Subcutaneous abdominal adipose tissue (tissue), 5 donors: ENCODE measurements around the gene RIMBP2.

ENCODE experiments used
- H3K27ac ChIP-seq: one replicate; pipeline ENCODE4 v1.7.0; 2013; ENCODE audit warnings: low read depth, mild to moderate bottlenecking, inconsistent platforms, low read length, moderate library complexity
- H3K27me3 ChIP-seq, 5 donors: one replicate each; pipeline ENCODE4 v1.7.0; 2013; ENCODE audit warnings: low read length in 5 of 5, inconsistent platforms in 1 of 5; ENCODE audit not compliant: control insufficient read depth in 5 of 5, insufficient read depth in 4 of 5
- H3K36me3 ChIP-seq, 5 donors: one replicate each; pipeline ENCODE4 v1.7.0; 2013; ENCODE audit warnings: low read length in 5 of 5; ENCODE audit not compliant: control insufficient read depth in 5 of 5, insufficient read depth in 5 of 5
- H3K4me1 ChIP-seq, 5 donors: one replicate each; pipeline ENCODE4 v1.7.0; 2013; ENCODE audit warnings: low read length in 5 of 5, mild to moderate bottlenecking in 3 of 5, moderate library complexity in 1 of 5; ENCODE audit not compliant: control insufficient read depth in 5 of 5, insufficient read depth in 5 of 5
- H3K4me3 ChIP-seq, 5 donors: one replicate each; pipeline ENCODE4 v1.7.0; 2013; ENCODE audit warnings: low read length in 5 of 5, low read depth in 1 of 5
- H3K9ac ChIP-seq, 5 donors: one replicate each; pipeline ENCODE4 v1.7.0; 2013; ENCODE audit warnings: low read length in 5 of 5, mild to moderate bottlenecking in 4 of 5, moderate library complexity in 3 of 5
- H3K9me3 ChIP-seq, 5 donors: one replicate each; pipeline ENCODE4 v1.7.0; 2013; ENCODE audit warnings: low read length in 5 of 5; ENCODE audit not compliant: control insufficient read depth in 5 of 5
- donor health status: healthy.
- donor health status: healthy.
- donor health status: healthy.
- donor health status: healthy.
- donor health status: healthy.

RIMBP2 gene

GRCh38 chr12:130491421-130492357 lies 224.4 kb downstream of the RIMBP2 start:
- H3K36me3 ChIP-seq, result no peaks in the 10 kb centered on the region
- H3K4me3 ChIP-seq, result no peak overlapping the region
- H3K27ac ChIP-seq, result no peak overlapping the region
- no peak overlapping the region for H3K9ac ChIP-seq
- H3K9me3 ChIP-seq, result peaks cover 0 to 4% (median 0%) of the 10 kb centered on the region in 5 donors
- peaks cover 0 to 7% (median 0%) of the 10 kb centered on the region in 5 donors for H3K4me1 ChIP-seq
- H3K27me3 ChIP-seq, result peaks cover 0 to 10% (median 0%) of the 10 kb centered on the region in 5 donors

- Histone ChIP-seq H3K4me3 (no peak overlapping the region), H3K27ac (no peak overlapping the region), H3K36me3 (no peaks in the 10 kb centered on the region), H3K9ac (no peak overlapping the region), H3K9me3 (peaks cover 0 to 4% (median 0%) of the 10 kb centered on the region in 5 donors), H3K27me3 (peaks cover 0 to 12% (median 0%) of the 10 kb centered on the region in 5 donors), H3K4me1 (peaks cover 0 to 7% (median 0%) of the 10 kb centered on the region in 5 donors)
These were observed 225.4 kb downstream of the RIMBP2 start for GRCh38 chr12:130490674-130491073.

- Histone ChIP-seq H3K4me3 (no peak overlapping the region), H3K27ac (no peak overlapping the region), H3K36me3 (no peaks in the 10 kb centered on the region), H3K4me1 (peaks cover 0 to 7% (median 0%) of the 10 kb centered on the region in 5 donors), H3K9me3 (peaks cover 0 to 4% (median 0%) of the 10 kb centered on the region in 5 donors), H3K27me3 (peaks cover 0 to 13% (median 7%) of the 10 kb centered on the region in 5 donors), H3K9ac (no peak overlapping the region)
These were observed 226.8 kb downstream of the RIMBP2 start for GRCh38 chr12:130489293-130489692.

- Histone ChIP-seq H3K4me1 (peaks cover 0 to 7% (median 0%) of the 10 kb centered on the region in 5 donors), H3K9me3 (peaks cover 0 to 4% (median 0%) of the 10 kb centered on the region in 5 donors), H3K27ac (no peak overlapping the region), H3K27me3 (peaks cover 0 to 18% (median 11%) of the 10 kb centered on the region in 5 donors), H3K36me3 (no peaks in the 10 kb centered on the region), H3K9ac (no peak overlapping the region), H3K4me3 (no peak overlapping the region)
These were observed 227.8 kb downstream of the RIMBP2 start for GRCh38 chr12:130488358-130488710.

- no peak overlapping the region for H3K4me3 ChIP-seq
- H3K27ac ChIP-seq, result no peak overlapping the region
- no peaks in the 10 kb centered on the region for H3K36me3 ChIP-seq
- peaks cover 0 to 4% (median 0%) of the 10 kb centered on the region in 5 donors for H3K9me3 ChIP-seq
- H3K27me3 ChIP-seq, result peaks cover 0 to 18% (median 11%) of the 10 kb centered on the region in 5 donors
- H3K4me1 ChIP-seq, result peaks cover 0 to 7% (median 0%) of the 10 kb centered on the region in 5 donors
- H3K9ac ChIP-seq, result no peak overlapping the region
These were observed 228.3 kb downstream of the RIMBP2 start for GRCh38 chr12:130487636-130488357.

- no peaks in the 10 kb centered on the region for H3K36me3 ChIP-seq
- H3K27ac ChIP-seq, result no peak overlapping the region
- no peak overlapping the region for H3K9ac ChIP-seq
- peaks cover 0 to 4% (median 0%) of the 10 kb centered on the region in 5 donors for H3K9me3 ChIP-seq
- H3K4me1 ChIP-seq, result peaks cover 0 to 6% (median 0%) of the 10 kb centered on the region in 5 donors
- H3K27me3 ChIP-seq, result peaks cover 4 to 24% (median 13%) of the 10 kb centered on the region in 5 donors
- no peak overlapping the region for H3K4me3 ChIP-seq
These were observed 229.1 kb downstream of the RIMBP2 start for GRCh38 chr12:130486891-130487416.

GRCh38 chr12:130486146-130486435 lies 230.0 kb downstream of the RIMBP2 start:
- Histone ChIP-seq H3K36me3 (no peaks in the 10 kb centered on the region), H3K27me3 (peaks cover 4 to 29% (median 17%) of the 10 kb centered on the region in 5 donors), H3K9ac (no peak overlapping the region), H3K27ac (no peak overlapping the region), H3K9me3 (peaks cover 0 to 4% (median 0%) of the 10 kb centered on the region in 5 donors), H3K4me1 (peaks cover 0 to 2% (median 0%) of the 10 kb centered on the region in 5 donors), H3K4me3 (no peak overlapping the region)

GRCh38 chr12:130485291-130486145 lies 230.6 kb downstream of the RIMBP2 start:
- Histone ChIP-seq H3K27ac (no peak overlapping the region), H3K9ac (no peak overlapping the region), H3K4me1 (no peaks in the 10 kb centered on the region), H3K27me3 (peaks cover 4 to 30% (median 17%) of the 10 kb centered on the region in 5 donors), H3K9me3 (peaks cover 0 to 4% (median 0%) of the 10 kb centered on the region in 5 donors), H3K36me3 (no peaks in the 10 kb centered on the region), H3K4me3 (no peak overlapping the region)

GRCh38 chr12:130484221-130484620 lies 231.9 kb downstream of the RIMBP2 start:
- H3K4me1 ChIP-seq, result no peaks in the 10 kb centered on the region

More at GRCh38 chr12:130484221-130484620, 231.9 kb downstream of the RIMBP2 start:
- Histone ChIP-seq H3K4me3 (no peak overlapping the region), H3K9me3 (peaks cover 0 to 4% (median 0%) of the 10 kb centered on the region in 5 donors), H3K27me3 (peaks cover 4 to 30% (median 17%) of the 10 kb centered on the region in 5 donors), H3K9ac (no peak overlapping the region), H3K27ac (no peak overlapping the region), H3K36me3 (no peaks in the 10 kb centered on the region)
